GM21528 (cell line): ENCODE results near the gene POLR3G.
A peak's percentile ranks its signal among the peaks of the same experiment; 100 is the strongest.

Source experiments
- ATAC-seq: cut with Tn5 transposase; IDR thresholded peaks from one replicate; pipeline ENCODE4 v1.9.1; 2021; ENCODE audit warnings: mild to moderate bottlenecking, moderate library complexity; ENCODE audit not compliant: unreplicated experiment, low FRiP score

The POLR3G gene

DNA sequence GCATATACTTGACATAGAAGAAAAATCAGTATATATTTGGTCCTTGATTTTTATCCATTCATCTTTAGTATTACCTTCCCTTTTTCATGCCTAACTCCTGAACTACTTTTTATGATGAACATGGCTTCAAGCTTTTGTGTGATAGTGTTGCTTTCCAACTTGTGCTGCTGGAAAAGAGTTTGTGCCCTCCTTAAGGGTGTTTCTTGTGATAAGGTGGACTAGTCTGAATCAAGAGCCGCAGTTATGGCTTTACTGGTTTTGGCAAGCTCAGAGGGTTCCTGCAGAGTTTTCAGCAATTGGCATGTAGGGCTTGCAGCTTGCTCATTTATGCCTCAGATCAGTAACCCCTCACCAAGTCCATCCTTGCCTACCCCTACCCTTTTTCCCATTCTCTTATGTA lies 20.5 kb downstream of the POLR3G start:
- ATAC-seq = no peak

DNA sequence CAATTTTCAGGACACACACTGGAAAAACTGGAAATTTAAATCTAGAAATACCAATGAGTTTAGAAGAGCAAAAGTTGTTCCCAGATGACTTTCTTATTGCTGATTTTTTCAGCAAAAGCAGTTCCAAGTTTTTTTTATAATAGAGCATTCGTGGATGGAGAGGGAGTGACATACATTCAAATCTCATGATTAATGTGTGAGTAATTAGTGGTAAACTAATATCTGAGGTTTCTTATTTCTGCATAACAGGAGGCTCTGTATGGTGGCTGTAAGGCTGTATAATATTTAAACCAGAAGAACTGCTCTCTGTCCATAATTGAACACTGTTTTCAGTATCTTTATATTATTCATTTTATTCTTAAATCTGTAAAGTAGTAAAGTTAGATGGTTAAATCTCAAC lies 28.9 kb downstream of the POLR3G start:
- ATAC-seq = no peak

DNA sequence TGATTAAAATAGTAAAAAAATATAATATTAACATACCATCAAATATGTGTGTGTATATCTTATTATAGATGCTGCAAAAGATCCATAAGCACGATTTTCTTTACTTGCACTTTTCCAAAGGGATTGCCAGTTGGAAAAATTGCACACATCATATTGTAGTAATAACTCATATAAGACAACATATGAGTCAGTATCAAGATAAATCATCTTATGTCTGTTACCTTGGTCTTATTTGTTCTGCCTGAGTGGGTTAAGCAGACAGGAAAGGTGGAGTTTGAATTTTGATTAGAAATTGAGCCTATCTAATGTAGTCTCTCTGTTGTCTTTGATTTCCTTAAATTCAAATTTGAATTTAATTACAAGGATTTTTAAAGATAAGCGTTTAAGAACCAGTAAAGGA lies 30.1 kb downstream of the POLR3G start:
- ATAC-seq = no peak

DNA sequence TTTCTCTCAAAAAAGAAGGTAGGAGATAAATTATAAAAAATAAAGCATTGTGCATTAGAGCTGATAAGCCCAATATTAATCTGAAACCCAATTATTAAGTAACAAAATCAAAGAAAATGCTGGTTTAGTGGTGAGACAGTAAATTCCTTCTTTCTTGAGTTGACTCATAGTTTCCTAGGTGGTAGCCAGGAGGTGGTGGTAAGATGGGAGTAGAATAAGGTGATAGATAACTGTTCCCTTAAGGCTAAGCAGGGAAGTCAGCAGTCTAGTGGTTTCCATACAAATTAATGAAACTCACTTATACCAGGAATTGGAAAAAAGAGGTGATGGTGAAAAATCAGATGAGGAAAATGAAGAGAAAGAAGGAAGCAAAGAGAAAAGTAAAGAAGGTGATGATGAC lies 31.6 kb downstream of the POLR3G start:
- no peak for ATAC-seq

DNA sequence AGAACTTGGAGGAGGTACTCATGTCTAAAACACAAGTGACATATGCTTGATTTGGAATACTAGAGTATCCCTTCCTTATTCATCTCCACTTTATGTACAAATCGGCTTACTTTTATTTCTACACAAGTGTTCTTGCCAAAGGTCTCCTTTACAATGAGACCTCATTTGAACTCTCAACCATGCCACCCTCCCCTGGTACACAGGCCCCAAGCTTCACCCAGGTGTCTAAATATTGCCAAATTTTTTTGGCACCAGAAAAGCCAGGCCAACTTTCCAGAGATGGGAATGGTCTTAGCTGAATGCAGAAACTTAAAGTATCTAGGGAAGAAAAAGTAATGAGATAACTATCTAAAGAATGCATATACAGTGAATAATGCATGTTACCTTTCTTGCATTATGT lies 35.8 kb downstream of the POLR3G start:
- ATAC-seq = no peak

DNA sequence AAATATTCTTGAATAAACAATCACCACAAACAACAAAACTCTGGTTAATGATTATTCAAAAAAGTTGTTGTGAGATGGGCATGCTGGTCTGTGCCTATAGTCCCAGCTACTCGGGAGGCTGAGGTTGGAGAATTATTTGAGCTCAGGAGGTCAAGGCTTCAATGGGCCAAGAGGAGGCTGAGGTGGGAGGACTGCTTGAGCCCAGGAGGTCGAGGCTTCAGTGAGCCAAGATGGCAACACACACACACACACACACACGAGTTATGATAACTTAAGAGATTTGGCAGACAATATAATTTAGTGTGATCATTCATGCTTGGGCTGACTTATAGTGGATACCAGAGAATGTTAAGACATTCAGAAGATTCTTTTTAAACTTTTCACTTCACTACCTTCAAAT lies 39.9 kb downstream of the POLR3G start:
- ATAC-seq = no peak

DNA sequence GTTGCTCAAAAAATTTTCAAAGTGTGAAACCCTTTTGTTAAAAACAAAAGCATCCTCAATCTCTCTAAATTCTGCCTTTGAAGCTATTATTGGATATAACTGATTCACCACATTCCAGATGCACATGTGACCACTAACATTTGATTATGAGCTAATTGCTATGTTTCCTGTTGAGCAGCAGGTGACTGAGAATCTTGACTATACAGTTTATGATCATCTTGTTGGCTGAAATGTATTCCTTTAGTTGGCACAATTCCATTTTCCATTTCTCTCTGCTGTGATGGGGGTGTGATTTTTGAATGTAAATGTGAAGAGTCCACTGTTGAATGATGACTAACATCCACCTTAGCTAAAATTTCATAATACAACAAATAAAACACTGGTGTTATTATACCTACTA lies 44.0 kb downstream of the POLR3G start:
- no peak for ATAC-seq

DNA sequence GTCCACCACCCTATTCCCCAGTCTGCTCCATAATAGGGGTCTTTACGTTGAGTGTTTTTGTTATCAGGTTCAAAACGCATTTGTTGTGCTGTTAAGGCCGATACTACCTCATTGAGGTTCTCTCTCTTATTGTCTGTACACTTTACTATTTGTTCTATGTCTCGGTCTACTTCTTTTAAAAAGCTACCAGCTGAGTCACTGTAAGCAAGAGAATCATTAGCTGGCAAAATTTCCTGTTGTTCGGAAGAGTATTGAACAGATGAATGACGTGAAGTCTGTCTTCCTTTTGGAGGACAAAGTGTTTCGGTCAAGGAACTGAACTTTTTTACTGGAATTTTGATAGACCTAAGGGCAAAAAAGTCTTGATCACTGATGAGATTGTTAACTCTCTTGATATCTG lies 44.4 kb downstream of the POLR3G start:
- ATAC-seq = no peak

DNA sequence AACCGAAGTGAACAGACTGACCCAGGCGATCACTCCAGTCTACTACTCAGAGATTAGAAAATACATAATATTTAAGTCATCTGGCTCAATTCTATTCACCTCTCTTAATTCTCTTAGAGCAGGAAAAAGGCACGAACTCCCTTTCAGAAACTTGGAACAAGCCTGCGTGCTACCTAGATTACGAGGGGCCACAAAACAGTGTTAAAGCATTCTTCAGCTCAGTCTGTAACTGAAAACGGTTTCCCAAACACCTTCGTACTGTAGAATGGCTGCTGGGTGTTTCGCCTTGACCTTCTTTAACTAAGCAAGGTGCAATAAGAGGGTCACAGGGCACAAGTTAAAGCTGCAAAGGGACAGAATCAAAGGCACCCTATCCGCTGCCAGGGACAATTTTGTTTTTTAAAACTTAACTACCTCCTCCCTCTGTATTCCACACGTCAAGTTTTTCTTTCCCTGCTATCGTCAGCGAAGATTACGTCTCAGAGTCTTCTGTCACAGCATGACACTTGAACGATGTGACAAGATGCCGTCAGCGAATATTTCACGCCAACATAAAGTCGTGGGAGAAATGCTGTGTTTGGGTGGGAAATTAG lies 54.0 kb downstream of the POLR3G start:
- ATAC-seq = peak; percentile 6

DNA sequence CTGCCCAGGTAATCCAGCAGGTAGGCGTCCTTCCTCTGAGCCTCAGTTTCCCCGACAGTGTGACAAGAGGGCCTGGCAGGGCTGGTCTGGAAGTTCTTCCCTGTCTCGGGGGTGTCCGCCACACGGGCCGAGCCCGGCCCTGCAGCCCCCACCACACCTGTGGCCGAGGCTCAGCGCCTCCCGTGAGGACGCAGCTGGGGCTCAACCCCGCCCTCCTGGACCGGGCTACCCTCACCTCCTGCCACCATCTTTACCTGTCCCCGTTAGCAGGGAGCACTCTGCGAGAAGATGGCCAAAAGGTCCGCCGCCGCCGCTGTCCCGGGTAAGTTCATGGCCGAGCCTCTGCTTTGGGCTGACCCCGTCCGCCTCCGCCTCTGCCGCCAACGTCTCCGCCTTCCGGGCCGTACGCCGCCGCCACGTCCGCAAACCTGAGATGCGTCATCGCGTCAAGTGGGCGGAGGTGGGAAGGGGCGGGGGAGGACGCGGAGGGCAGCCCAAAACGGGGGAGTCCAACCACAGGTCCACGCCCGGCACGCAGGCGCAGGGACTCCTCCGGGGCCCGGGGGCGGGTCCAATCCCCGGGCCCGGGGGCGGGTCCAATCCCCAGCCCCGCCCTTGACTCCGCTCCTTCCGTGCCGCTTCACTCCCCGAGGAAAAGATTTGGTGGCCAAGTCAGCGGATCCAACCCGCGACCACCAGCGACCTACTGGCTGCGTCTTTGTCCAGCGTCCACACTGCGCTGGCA lies 54.7 kb downstream of the POLR3G start, which contains the start of gene LYSMD3:
TSS of gene LYSMD3 (minus strand) at position 391 of the 745 bp plus-strand sequence. CDS start 4,295 bp downstream, outside the sequence.
- ATAC-seq = peak; percentile 94

DNA sequence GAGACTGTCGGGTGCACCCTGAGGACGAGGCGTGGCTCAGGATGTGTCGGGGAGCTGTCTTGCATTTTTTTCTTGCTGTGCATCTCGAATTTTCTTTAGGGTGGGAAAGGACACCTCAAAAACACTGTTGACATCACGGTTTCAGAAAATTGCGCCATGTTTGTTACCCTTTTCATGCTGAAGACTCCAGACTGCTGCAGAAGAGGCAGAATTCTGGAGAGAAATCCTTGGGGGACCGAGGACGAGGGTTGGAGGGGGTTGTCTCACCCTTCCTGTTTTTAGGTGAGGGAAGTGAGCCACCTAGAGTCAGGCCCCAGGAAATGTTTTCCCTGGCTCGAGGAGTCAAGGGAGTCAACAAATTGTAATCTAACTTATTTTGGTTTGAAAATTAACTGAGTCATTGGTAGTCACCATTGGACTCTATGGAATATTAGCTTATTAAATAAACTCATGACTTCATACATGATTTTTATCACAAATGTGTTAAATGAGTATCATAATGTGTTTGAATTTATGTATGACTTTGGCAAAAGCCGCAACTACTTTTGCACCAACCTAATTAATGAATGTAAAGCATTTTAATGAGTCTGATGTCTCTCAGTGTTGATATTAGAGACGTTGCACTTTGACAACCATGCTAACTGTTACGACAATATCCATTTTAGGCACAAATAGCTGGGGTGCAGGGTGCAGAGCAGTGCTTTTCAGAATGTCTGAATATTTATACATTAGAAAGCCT lies 55.4 kb downstream of the POLR3G start:
- peak; percentile 59 for ATAC-seq

DNA sequence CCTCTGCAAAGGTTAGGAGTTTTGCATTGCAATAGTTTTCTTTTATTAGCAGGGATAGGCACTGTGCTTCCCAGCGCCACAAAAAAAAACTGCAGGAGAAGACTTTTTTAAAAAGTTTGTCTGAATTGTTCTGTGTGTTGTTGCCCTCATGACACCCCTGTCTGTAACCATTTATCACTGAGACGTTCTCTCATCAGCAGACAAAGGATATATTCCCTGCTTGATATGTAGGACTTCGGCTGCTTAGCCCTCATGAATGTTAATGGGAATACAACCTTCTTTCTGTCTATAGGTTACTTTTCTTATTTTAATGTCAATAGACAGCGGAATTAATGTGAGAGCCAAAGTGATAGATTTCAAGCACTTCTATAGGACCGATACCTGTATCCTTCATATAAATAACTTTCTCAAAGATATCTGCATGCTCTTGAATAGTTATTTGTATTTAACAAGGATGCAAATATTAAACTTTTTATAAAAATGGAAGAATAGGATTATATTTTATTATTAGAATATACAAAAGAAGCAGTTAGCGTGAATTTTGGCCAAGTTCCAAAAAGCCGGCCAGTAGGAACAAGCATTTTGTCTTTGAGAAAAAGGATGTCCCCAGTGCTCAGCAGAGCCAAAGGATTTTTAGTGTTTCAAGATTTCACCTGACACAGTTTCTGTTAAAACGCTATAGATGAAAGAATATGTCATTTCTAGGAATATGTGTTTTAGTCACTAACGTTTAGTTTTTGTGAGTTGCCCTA lies 56.2 kb downstream of the POLR3G start:
- ATAC-seq = no peak

DNA sequence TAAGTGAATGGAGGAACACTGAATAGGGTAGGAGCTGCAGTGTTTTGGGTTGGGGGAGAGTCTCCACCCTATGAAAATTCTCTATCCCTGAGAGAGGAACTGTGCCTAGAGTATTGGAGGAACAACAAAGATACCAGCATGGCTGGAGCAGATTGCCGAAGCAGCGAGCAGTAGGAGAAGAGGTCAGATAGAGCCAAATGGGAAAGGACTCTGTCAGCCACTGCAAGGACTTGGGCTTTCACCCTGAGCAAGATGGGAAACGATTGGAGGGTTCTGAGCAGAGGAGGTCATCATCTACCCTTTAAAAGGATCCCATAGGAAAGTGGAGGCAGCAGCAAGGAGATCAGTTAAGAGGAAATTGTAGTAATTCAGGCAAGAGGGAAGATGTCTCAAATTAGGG lies 59.1 kb downstream of the POLR3G start:
- no peak for ATAC-seq

DNA sequence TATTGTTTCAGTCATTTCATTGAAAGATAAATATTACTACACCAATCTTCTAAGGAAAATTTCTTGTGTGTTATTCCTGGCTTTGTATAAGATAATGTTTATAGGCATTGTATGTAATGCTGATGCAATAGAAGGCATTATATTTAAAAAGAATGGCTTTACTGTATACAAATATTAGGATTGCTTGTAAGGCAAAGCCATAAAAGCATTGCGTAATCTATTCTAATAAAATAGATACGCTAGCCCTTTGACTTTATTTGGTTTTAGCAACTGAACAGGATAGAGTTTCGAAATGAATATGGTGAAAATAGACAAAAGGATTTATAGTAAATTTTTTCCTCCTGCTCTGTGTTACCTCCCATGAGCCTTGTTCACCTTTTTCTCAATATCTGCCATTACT lies 60.3 kb downstream of the POLR3G start:
- no peak for ATAC-seq

DNA sequence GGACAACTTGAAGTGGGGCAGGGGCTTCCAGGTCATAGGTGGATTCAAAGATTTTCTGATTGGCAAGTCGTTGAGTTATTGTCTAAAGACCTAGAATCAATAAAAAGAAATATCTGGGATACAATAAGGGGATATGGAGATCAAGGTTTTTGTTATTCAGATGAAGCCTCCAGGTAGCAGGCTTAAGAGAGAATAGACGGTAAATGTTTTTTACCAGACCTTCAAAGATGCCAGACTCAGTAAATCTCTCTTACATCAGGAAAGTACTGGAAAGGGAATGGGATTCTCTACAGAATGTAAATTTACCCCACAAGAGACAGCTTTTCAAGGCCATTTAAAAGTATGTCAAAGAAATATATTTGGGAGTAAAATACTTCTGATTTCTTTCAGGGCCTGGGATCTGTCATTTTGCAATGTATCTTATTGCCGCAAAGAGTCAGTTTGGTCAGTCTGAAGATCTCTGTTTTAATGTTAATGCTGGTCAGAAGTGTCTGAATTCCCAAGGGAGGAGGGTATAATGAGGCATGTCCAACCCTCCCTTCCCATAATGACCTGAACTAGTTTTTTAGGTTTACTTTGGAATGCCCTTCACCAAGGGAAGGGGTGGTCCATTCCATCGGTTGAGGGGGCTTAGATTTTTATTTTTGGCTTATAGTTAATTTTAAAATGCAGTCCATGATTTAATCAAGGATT lies 68.3 kb downstream of the POLR3G start:
- no peak for ATAC-seq

DNA sequence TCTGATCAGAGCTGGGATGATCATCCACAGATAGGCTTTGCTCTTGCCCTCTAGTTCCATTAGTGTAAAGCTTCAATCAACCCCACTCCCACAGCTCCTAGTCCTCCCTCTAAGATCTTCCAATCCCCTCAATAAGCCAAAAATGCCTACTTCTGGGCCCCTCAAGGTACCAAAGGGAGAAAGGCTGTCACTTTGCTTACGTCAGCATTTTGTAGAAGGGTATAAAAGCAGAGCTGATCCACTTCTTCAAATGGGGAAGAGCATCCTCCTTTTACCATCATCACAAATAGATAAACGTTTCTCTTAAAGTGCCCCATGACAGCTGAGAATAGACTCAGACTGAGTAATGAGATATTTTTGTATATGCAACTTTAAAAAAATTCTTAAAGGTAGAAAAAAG lies 70.8 kb downstream of the POLR3G start:
- ATAC-seq = no peak

DNA sequence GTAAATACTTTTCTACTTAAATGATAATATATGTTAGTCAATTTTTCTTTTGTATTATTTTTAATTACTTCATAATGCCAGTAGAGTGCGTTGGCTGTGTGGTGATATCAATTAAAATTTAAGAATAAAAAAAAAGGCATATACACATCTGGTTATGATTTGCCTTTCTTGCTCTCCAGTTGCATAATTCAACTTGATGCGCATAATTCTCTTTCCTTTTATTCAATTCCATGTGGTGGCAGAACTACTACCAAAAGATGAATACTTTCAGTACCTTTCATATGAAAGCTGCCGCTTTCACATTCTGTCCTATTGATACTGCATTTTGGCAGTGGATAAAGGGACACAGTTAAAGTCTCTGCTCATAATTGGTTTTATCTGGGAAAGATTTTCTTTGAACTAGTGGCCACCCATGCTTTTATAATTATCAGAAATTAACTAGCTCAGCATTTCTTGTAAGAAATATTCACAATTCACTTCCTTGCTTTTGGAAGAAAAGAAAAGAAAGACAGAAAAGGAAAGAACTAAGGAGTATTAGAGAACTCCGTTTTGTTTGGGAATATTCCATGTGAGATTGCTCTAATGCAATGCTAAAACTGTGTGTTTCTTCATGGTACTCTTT lies 71.7 kb downstream of the POLR3G start:
- no peak for ATAC-seq

DNA sequence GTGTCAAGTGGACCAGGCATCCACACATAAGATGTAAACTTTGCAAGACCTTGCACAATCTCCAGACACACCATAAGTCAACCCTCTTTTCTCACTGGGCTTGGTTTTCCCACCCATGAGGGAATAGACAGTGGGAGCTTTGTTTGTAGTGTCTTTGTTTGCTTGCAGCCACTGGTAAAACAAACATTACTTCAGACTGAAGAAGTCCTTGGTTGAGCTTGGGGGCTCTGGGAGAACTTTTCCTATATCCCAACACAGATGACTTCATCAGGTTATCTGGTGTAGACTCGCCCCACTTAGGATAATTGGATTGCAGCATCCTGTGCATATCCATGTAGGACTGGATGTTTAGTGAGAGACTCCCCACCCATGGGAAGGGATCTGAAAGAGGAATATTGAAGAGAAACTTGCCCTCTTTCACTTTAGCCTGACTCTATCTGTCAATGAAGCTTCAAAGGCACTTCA lies 72.4 kb downstream of the POLR3G start:
- no peak for ATAC-seq

DNA sequence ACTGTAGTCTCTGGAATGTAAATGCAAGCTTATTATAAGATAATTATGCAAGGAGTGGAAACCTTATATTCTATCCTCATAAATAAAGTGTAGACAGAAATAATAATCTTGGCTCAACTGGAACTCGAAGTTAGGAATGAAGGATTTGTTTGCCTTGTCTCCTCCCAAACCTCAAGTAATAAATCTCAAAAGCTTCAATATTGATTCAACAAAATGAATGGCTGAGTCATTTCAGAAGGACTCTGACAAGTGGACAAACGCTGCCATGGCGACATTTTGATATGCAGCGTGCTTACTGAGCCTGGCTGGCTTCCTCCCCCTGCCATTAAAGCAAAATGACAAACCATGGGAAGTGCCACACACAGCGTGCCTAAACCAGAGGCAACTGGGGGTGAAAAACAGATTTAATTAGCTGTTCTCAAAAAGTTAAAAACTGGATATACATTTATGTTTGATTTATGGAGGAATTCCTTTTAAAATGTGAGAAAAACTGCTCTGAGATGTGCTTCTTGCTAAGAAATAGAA lies 73.5 kb downstream of the POLR3G start:
- ATAC-seq = no peak

DNA sequence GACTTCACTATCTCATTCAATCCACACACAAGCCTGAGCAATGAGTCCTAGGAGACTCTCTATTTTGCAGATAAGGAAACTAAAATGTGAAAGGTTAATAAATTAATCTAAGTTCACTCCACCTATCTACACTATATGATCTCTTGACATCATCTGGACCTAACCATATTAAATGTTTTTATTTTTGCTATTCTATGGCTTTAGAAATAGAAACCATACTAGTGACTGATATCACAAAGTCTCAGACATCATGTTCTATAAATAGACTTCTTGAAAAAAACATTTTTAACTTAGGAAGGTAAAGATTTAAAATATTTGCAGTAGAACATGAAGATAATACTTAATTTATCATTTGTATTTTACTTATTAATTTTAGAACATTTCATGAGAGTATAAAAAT lies 74.6 kb downstream of the POLR3G start:
- ATAC-seq = no peak
